Body of pancreas (tissue), 4 donors: Measurements from ENCODE around the gene DUOX2.
"Not testable (repeated sequence)": the region's sequence is repeated elsewhere in the genome, so short reads cannot be mapped to it uniquely, and the experiment has no call there.

Experiments used
- POLR2A ChIP-seq, 3 donors: fragments of 450-650 bp; IDR thresholded peaks; one replicate each; pipeline ENCODE4 v1.6.1; 2016; ENCODE audit warnings: antibody characterized with exemption in 3 of 3, mild to moderate bottlenecking in 2 of 3
- TF ChIP-seq, protein P1 (sequence below), 7 experiments: fragments of 450-650 bp in 4 of 7; fragments of 200-600 bp in 3 of 7; sonication (generic) in 3 of 7; IDR thresholded peaks; one replicate each; pipeline ENCODE4 v1.5.1; 2016 to 2019; ENCODE audit warnings: antibody characterized with exemption in 7 of 7

- not testable (repeated sequence) for TF ChIP-seq POLR2A (IDR thresholded peaks at IDR 0.05)
- TF ChIP-seq, protein P1, sequence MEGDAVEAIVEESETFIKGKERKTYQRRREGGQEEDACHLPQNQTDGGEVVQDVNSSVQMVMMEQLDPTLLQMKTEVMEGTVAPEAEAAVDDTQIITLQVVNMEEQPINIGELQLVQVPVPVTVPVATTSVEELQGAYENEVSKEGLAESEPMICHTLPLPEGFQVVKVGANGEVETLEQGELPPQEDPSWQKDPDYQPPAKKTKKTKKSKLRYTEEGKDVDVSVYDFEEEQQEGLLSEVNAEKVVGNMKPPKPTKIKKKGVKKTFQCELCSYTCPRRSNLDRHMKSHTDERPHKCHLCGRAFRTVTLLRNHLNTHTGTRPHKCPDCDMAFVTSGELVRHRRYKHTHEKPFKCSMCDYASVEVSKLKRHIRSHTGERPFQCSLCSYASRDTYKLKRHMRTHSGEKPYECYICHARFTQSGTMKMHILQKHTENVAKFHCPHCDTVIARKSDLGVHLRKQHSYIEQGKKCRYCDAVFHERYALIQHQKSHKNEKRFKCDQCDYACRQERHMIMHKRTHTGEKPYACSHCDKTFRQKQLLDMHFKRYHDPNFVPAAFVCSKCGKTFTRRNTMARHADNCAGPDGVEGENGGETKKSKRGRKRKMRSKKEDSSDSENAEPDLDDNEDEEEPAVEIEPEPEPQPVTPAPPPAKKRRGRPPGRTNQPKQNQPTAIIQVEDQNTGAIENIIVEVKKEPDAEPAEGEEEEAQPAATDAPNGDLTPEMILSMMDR (IDR thresholded peaks at IDR 0.05): not testable (repeated sequence)
These were observed 34.8 kb downstream of the DUOX2 start for GRCh38 chr15:45079201-45079600.
